IMR-90 (cell line): ENCODE measurements around the gene SPRR3. TPM values are rescaled to one million over a fixed set of nuclear protein-coding genes. Genes with fewer than 3 reads are reported as not detected.

Experiments used
- ATAC-seq: fragments of 200-7000 bp; cut with Tn5 transposase; 2 replicates; pipeline ENCODE4 v1.9.1; 2020; ENCODE audit warnings: low read depth, mild to moderate bottlenecking, moderate library complexity
- BruUV-seq: library from RNA; stranded (reverse); fragments of 400-500 nt; replicated peaks from 2 replicates; lab custom pipeline; 2021; lab: Mats Ljungman, UMichigan
- CTCF ChIA-PET: fragments of 300-600 bp; formaldehyde crosslinking; extraction: SDS; loops from one replicate; lab custom pipeline; 2021; ENCODE audit warnings: antibody characterized with exemption; lab: Yijun Ruan, JAX
- POLR2A ChIA-PET: fragments of 300-600 bp; sonication (Branson Sonifier 250); formaldehyde crosslinking; loops from one replicate; lab custom pipeline; 2022; ENCODE audit warnings: antibody characterized with exemption; ENCODE audit not compliant: unreplicated experiment; lab: Charles Lee
- DNase-seq: peaks from one replicate; pipeline ENCODE4 v3.0.0; 2013
- H2AFZ ChIP-seq: replicated peaks from 2 replicates; pipeline ENCODE3; 2013; ENCODE audit warnings: low read length, mild to moderate bottlenecking; ENCODE audit not compliant: poor library complexity
- H2AK5ac ChIP-seq: 2 replicates; pipeline ENCODE4 v1.6.1; 2013; ENCODE audit warnings: low read depth, low read length, inconsistent platforms
- H2AK9ac ChIP-seq: replicated peaks from 2 replicates; pipeline ENCODE3; 2013; ENCODE audit warnings: mild to moderate bottlenecking, low read depth, low read length, moderate library complexity; ENCODE audit not compliant: poor library complexity
- H2BK120ac ChIP-seq: 2 replicates; pipeline ENCODE4 v1.6.1; 2013; ENCODE audit warnings: low read depth, low read length, inconsistent platforms
- H2BK15ac ChIP-seq: 3 replicates; pipeline ENCODE4 v1.6.1; 2013; ENCODE audit warnings: low read depth, low read length, inconsistent platforms
- H2BK20ac ChIP-seq: 2 replicates; pipeline ENCODE4 v1.6.1; 2013; ENCODE audit warnings: low read depth, mild to moderate bottlenecking, inconsistent platforms, low read length, moderate library complexity
- H2BK5ac ChIP-seq: 2 replicates; pipeline ENCODE4 v1.6.1; 2013; ENCODE audit warnings: mild to moderate bottlenecking, low read depth, low read length, inconsistent platforms; ENCODE audit not compliant: poor library complexity, severe bottlenecking
- H3K14ac ChIP-seq: replicated peaks from 2 replicates; pipeline ENCODE4 v1.6.1; 2013; ENCODE audit warnings: low read depth, low read length, inconsistent platforms
- H3K18ac ChIP-seq: 2 replicates; pipeline ENCODE4 v1.6.1; 2013; ENCODE audit warnings: low read depth, low read length, control low read depth
- H3K23ac ChIP-seq: 2 replicates; pipeline ENCODE4 v1.6.1; 2013; ENCODE audit warnings: low read depth, low read length, inconsistent platforms
- H3K27ac ChIP-seq: 2 replicates; pipeline ENCODE4 v1.5.1; 2013; ENCODE audit warnings: mild to moderate bottlenecking, control low read depth, low read length; ENCODE audit not compliant: insufficient read depth
- H3K27me3 ChIP-seq: 2 replicates; pipeline ENCODE4 v1.6.1; 2013; ENCODE audit warnings: low read length; ENCODE audit not compliant: control insufficient read depth, insufficient read depth
- H3K36me3 ChIP-seq: 2 replicates; pipeline ENCODE4 v1.6.1; 2013; ENCODE audit warnings: low read length, mixed read lengths; ENCODE audit not compliant: control insufficient read depth, insufficient read depth
- H3K4ac ChIP-seq: 2 replicates; pipeline ENCODE4 v1.6.1; 2013; ENCODE audit warnings: low read depth, low read length, inconsistent platforms
- H3K4me1 ChIP-seq: 2 replicates; pipeline ENCODE4 v1.6.1; 2013; ENCODE audit warnings: low read length, mixed read lengths; ENCODE audit not compliant: control insufficient read depth, insufficient read depth
- H3K4me2 ChIP-seq: 2 replicates; pipeline ENCODE4 v1.6.1; 2013; ENCODE audit warnings: low read depth, mild to moderate bottlenecking, control low read depth, low read length, moderate library complexity
- H3K4me3 ChIP-seq: 2 replicates; pipeline ENCODE4 v1.5.1; 2013; ENCODE audit warnings: low read depth, mild to moderate bottlenecking, control low read depth, low read length, moderate library complexity; ENCODE audit not compliant: insufficient read depth
- H3K56ac ChIP-seq: 2 replicates; pipeline ENCODE4 v1.6.1; 2013; ENCODE audit warnings: low read length, inconsistent platforms; ENCODE audit not compliant: insufficient read depth; ENCODE audit errors: extremely low read depth
- H3K79me1 ChIP-seq, 2 experiments: 2 replicates each; pipeline ENCODE4 v1.6.1; 2013; ENCODE audit warnings: low read length in 2 of 2, inconsistent platforms in 1 of 2, low read depth in 1 of 2
- H3K9ac ChIP-seq: 2 replicates; pipeline ENCODE4 v1.6.1; 2013; ENCODE audit warnings: low read depth, low read length, control low read depth
- H3K9me1 ChIP-seq: 2 replicates; pipeline ENCODE4 v1.6.1; 2013; ENCODE audit warnings: low read length, inconsistent platforms; ENCODE audit not compliant: insufficient read depth
- H3K9me3 ChIP-seq: 2 replicates; pipeline ENCODE4 v1.6.1; 2013; ENCODE audit warnings: low read length; ENCODE audit not compliant: control insufficient read depth, insufficient read depth
- H4K20me1 ChIP-seq: 2 replicates; pipeline ENCODE4 v1.6.1; 2013; ENCODE audit warnings: low read length, inconsistent platforms; ENCODE audit not compliant: insufficient read depth
- H4K5ac ChIP-seq: 2 replicates; pipeline ENCODE4 v1.6.1; 2013; ENCODE audit warnings: mild to moderate bottlenecking, low read depth, low read length, control low read depth
- H4K8ac ChIP-seq, 2 experiments: 2 replicates each; pipeline ENCODE4 v1.6.1; 2013; ENCODE audit warnings: low read depth in 2 of 2, low read length in 2 of 2, control low read depth in 1 of 2, inconsistent platforms in 1 of 2
- H4K91ac ChIP-seq: 2 replicates; pipeline ENCODE4 v1.6.1; 2013; ENCODE audit warnings: low read depth, low read length, inconsistent platforms; ENCODE audit not compliant: insufficient read depth
- CHD1 ChIP-seq: IDR thresholded peaks from 2 replicates; pipeline ENCODE4 v1.6.1; 2012; ENCODE audit warnings: low read depth, low read length, improper control_type of control experiment
- CTCF ChIP-seq: conservative IDR thresholded peaks from 2 replicates; pipeline ENCODE4 v1.5.1; 2012; ENCODE audit warnings: mild to moderate bottlenecking, low read depth, low read length, improper control_type of control experiment
- ELK1 ChIP-seq: fragments of 150-350 bp; IDR thresholded peaks from 2 replicates; pipeline ENCODE4 v1.6.1; 2016; ENCODE audit warnings: low read depth, mild to moderate bottlenecking, low read length, moderate library complexity, borderline replicate concordance
- FOS ChIP-seq: fragments of 150-350 bp; IDR thresholded peaks from 2 replicates; pipeline ENCODE4 v1.6.1; 2016; ENCODE audit warnings: low read depth, low read length
- MAFK ChIP-seq: IDR thresholded peaks from 2 replicates; pipeline ENCODE4 v1.6.1; 2012; ENCODE audit warnings: low read depth, low read length, improper control_type of control experiment
- MXI1 ChIP-seq: IDR thresholded peaks from 2 replicates; pipeline ENCODE4 v1.6.1; 2012; ENCODE audit warnings: low read depth, mild to moderate bottlenecking, low read length, moderate library complexity, borderline replicate concordance
- RAD21 ChIP-seq: IDR thresholded peaks from 2 replicates; pipeline ENCODE4 v1.6.1; 2012; ENCODE audit warnings: low read length, improper control_type of control experiment
- RCOR1 ChIP-seq: IDR thresholded peaks from 2 replicates; pipeline ENCODE4 v1.6.1; 2012; ENCODE audit warnings: mild to moderate bottlenecking, low read length, improper control_type of control experiment; ENCODE audit not compliant: insufficient replicate concordance
- RFX5 ChIP-seq: IDR thresholded peaks from 2 replicates; pipeline ENCODE4 v1.8.0; 2012; ENCODE audit warnings: low read depth, mild to moderate bottlenecking, low read length, moderate library complexity
- dilution Hi-C: fragments of 300-500 bp; cut with HindIII; formaldehyde crosslinking; loops from one replicate; pipeline ENCODE4 v1.14.3; 2018; ENCODE audit warnings: low sequenced_read_pairs; ENCODE audit not compliant: unreplicated experiment
- in situ Hi-C: fragments of 300-500 bp; cut with MboI; formaldehyde crosslinking; loops from 3 replicates; pipeline ENCODE4 v1.14.3; 2019; ENCODE audit warnings: low sequenced_read_pairs, inconsistent platforms, mixed read lengths
- intact Hi-C: fragments of 100-400 bp; cut with micrococcal nuclease; formaldehyde crosslinking; loops from 2 replicates; pipeline ENCODE4 v1.10.0; 2022
- polyA plus RNA-seq, 3 experiments: library from polyadenylated mRNA; depleted of rRNA; stranded (reverse); fragments of >200 nt; gene quantifications; 2 replicates each; pipeline ENCODE4 v1.2.3, GENCODE V29; 2012; ENCODE audit warnings: low replicate concordance in 1 of 3
- total RNA-seq: library from RNA; depleted of rRNA; stranded (reverse); fragments of >200 nt; gene quantifications from 2 replicates; pipeline ENCODE4 v1.2.3, GENCODE V29; 2012

Gene SPRR3
- total and polyA plus RNA-seq, 2 of the 4 experiments (the other 2 are of a cell fraction), result not detected

DNA sequence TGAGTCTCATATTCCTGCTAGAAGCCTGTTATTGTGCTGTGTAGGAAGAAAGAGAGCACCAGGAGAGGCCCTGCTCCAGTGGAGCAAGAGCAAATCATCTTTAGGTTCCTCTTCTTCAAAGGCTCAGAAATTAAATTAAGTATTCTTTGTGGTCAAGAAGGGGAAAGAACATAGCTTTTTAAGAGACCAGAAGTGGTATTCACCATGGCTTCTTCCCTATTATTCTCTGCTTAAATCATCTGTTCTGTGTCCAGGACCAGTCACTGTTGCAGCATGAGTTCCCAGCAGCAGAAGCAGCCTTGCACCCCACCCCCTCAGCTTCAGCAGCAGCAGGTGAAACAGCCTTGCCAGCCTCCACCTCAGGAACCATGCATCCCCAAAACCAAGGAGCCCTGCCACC lies 30.5 kb downstream of the SPRR3 start:
- no peak overlapping the region for H3K4ac ChIP-seq
- no peak overlapping the region for H2AFZ ChIP-seq
- H2BK5ac ChIP-seq, result no peak overlapping the region
- H3K9me3 ChIP-seq, result no peaks in the 10 kb centered on the region
- ChIA-PET POLR2A (no interaction called here), CTCF (no interaction called here)
- no peaks in the 10 kb centered on the region for H3K9me1 ChIP-seq
- no peak overlapping the region for H3K4me3 ChIP-seq
- no peak overlapping the region for H3K56ac ChIP-seq
- dilution Hi-C loops (no loop called here), intact Hi-C loops (no loop called here), in situ Hi-C loops (no loop called here)
- TF ChIP-seq MAFK (no peak), CHD1 (no peak), RFX5 (no peak), RCOR1 (no peak), FOS (no peak), MXI1 (no peak), RAD21 (no peak), CTCF (no peak), ELK1 (no peak)
- H2BK120ac ChIP-seq, result no peak overlapping the region
- no peaks in the 10 kb centered on the region for H4K20me1 ChIP-seq
- no TSS peak for BruUV-seq
- no peak overlapping the region for H3K14ac ChIP-seq
- no peak overlapping the region for H4K91ac ChIP-seq
- no peak overlapping the region for H2BK20ac ChIP-seq
- H3K23ac ChIP-seq, result no peak overlapping the region
- no peak overlapping the region for H2AK5ac ChIP-seq
- H3K27me3 ChIP-seq, result no peaks in the 10 kb centered on the region
- H2AK9ac ChIP-seq, result no peak overlapping the region
- no peak for DNase-seq
- ATAC-seq, result no peak
- no peaks in the 10 kb centered on the region for H3K36me3 ChIP-seq
- no peak overlapping the region for H2BK15ac ChIP-seq
- no peak overlapping the region for H3K9ac ChIP-seq
- no peak overlapping the region for H3K4me2 ChIP-seq
- no peaks in the 10 kb centered on the region for H3K79me1 ChIP-seq
- no peak overlapping the region for H4K8ac ChIP-seq
- H3K4me1 ChIP-seq, result no peaks in the 10 kb centered on the region
- no peak overlapping the region for H4K5ac ChIP-seq
- H3K27ac ChIP-seq, result no peak overlapping the region
- H3K18ac ChIP-seq, result no peak overlapping the region
